Esophagus muscularis mucosa (tissue), 4 donors: Measurements from ENCODE around the gene CACHD1. TPM values are rescaled to one million over a fixed set of nuclear protein-coding genes. Genes with fewer than 3 reads are reported as not detected.

Experiments
- DNase-seq: peaks from one replicate; pipeline ENCODE4 v3.0.0-alpha.2; 2017; ENCODE audit errors: extremely low spot score
- H3K27ac ChIP-seq, 4 donors: fragments of 200-600 bp; sonication (generic); replicated peaks in 1 of 4; 1 replicate in 3 of 4; 2 replicates in 1 of 4; pipeline ENCODE4 v1.5.1; 2016 to 2019; ENCODE audit warnings: mild to moderate bottlenecking in 1 of 4
- H3K27me3 ChIP-seq, 4 donors: fragments of 200-600 bp; sonication (generic); one replicate each; pipeline versions ENCODE4 v1.5.1 to v1.6.0; 2016 to 2019
- H3K36me3 ChIP-seq, 4 donors: fragments of 200-600 bp; sonication (generic); one replicate each; pipeline ENCODE4 v1.5.1; 2016 to 2019
- H3K4me1 ChIP-seq, 4 donors: fragments of 200-600 bp; sonication (generic); one replicate each; pipeline ENCODE4 v1.5.1; 2016 to 2019
- H3K4me3 ChIP-seq, 4 donors: fragments of 200-600 bp; sonication (generic); 1 replicate in 2 of 4; 2 replicates in 2 of 4; pipeline ENCODE4 v1.5.1; 2016 to 2019; ENCODE audit warnings: mild to moderate bottlenecking in 4 of 4, moderate library complexity in 1 of 4
- H3K9me3 ChIP-seq, 4 donors: fragments of 200-600 bp; sonication (generic); 1 replicate in 3 of 4; 2 replicates in 1 of 4; pipeline ENCODE4 v1.5.1; 2016 to 2019
- EP300 ChIP-seq: sonication (generic); formaldehyde crosslinking; IDR thresholded peaks from one replicate; pipeline ENCODE4 v1.6.1; 2017; ENCODE audit warnings: antibody characterized with exemption
- POLR2A ChIP-seq: fragments of 450-650 bp; IDR thresholded peaks from one replicate; pipeline ENCODE4 v1.6.1; 2017; ENCODE audit warnings: antibody characterized with exemption, moderate library complexity, mild to moderate bottlenecking, low read depth
- POLR2AphosphoS5 ChIP-seq, 2 donors: sonication (generic); formaldehyde crosslinking; IDR thresholded peaks; one replicate each; pipeline ENCODE4 v1.6.1; 2017; ENCODE audit warnings: antibody characterized with exemption in 2 of 2
- WGBS: methylation state at CpG from one replicate; pipeline ENCODE4 v1.1.5; 2018; 5-methylcytosine and 5-hydroxymethylcytosine counted together
- intact Hi-C: fragments of 100-400 bp; cut with DNase I; formaldehyde crosslinking; loops from one replicate; pipeline ENCODE4 v1.15.1; 2023
- total RNA-seq, 4 donors: library from RNA; depleted of rRNA; stranded (reverse); fragments of >200 nt; gene quantifications; one replicate each; pipeline versions ENCODE4 v1.1.0 to v1.2.1, GENCODE V29; 2016
- TF ChIP-seq, protein P1 (sequence below), 3 experiments: fragments of 200-600 bp in 2 of 3; fragments of 450-650 bp in 1 of 3; sonication (generic) in 2 of 3; IDR thresholded peaks; one replicate each; pipeline ENCODE4 v1.5.1; 2017 to 2019; ENCODE audit warnings: antibody characterized with exemption in 3 of 3, mild to moderate bottlenecking in 2 of 3, moderate library complexity in 1 of 3

Gene CACHD1
- total RNA-seq, 4 donors from 2014 or later = 6.6 to 10.7 (median 10.1) TPM

GRCh38 chr1:64495878-64496277, 25.9 kb downstream of the CACHD1 start:
- Histone ChIP-seq H3K27ac (no peak overlapping the region), H3K4me1 (peaks cover 0 to 14% (median 2%) of the 10 kb centered on the region in 4 donors), H3K36me3 (no peaks in the 10 kb centered on the region), H3K4me3 (no peak overlapping the region), H3K9me3 (no peaks in the 10 kb centered on the region), H3K27me3 (no peaks in the 10 kb centered on the region)
- WGBS = 55% methylated on average over 1 of the region's 1 CpG
- DNase-seq = no peak
- intact Hi-C loops = no loop called here
- TF ChIP-seq POLR2AphosphoS5 (IDR thresholded peaks at IDR 0.05) (no peak), POLR2A (no peak)

DNA sequence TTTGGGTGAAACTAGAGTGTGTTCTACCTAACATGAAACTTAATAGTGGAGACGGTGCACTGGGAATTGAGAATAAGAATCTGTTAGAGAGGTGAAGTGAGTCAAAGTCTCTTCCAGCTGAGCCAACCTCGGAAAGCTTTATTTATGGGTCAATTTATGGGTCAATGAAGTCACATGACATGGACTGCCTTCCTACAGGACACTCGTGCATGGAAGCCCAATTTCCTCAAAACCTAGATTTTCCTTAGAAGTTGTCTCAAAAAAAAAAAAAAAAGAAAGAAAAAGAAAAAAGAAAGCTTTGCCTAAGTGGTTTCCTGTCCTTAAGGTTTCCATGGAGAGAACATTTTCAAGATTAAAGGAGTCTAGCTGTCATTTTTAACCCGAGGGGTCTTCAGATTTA, 26.7 kb downstream of the CACHD1 start:
- Histone ChIP-seq H3K9me3 (no peaks in the 10 kb centered on the region), H3K4me3 (no peak overlapping the region), H3K27ac (peak overlapping the region in 1 of 4 donors; percentile 34), H3K36me3 (no peaks in the 10 kb centered on the region), H3K4me1 (peaks cover 0 to 14% (median 2%) of the 10 kb centered on the region in 4 donors), H3K27me3 (no peaks in the 10 kb centered on the region)
- intact Hi-C loops = no loop called here
- WGBS = 80% methylated on average over 4 of the region's 4 CpGs
- DNase-seq = no peak
- no peak for TF ChIP-seq POLR2A
- TF ChIP-seq POLR2AphosphoS5 (IDR thresholded peaks at IDR 0.05) = no peak
- TF ChIP-seq, protein P1, sequence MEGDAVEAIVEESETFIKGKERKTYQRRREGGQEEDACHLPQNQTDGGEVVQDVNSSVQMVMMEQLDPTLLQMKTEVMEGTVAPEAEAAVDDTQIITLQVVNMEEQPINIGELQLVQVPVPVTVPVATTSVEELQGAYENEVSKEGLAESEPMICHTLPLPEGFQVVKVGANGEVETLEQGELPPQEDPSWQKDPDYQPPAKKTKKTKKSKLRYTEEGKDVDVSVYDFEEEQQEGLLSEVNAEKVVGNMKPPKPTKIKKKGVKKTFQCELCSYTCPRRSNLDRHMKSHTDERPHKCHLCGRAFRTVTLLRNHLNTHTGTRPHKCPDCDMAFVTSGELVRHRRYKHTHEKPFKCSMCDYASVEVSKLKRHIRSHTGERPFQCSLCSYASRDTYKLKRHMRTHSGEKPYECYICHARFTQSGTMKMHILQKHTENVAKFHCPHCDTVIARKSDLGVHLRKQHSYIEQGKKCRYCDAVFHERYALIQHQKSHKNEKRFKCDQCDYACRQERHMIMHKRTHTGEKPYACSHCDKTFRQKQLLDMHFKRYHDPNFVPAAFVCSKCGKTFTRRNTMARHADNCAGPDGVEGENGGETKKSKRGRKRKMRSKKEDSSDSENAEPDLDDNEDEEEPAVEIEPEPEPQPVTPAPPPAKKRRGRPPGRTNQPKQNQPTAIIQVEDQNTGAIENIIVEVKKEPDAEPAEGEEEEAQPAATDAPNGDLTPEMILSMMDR (IDR thresholded peaks at IDR 0.05) = no peak
- no peak for TF ChIP-seq EP300

DNA sequence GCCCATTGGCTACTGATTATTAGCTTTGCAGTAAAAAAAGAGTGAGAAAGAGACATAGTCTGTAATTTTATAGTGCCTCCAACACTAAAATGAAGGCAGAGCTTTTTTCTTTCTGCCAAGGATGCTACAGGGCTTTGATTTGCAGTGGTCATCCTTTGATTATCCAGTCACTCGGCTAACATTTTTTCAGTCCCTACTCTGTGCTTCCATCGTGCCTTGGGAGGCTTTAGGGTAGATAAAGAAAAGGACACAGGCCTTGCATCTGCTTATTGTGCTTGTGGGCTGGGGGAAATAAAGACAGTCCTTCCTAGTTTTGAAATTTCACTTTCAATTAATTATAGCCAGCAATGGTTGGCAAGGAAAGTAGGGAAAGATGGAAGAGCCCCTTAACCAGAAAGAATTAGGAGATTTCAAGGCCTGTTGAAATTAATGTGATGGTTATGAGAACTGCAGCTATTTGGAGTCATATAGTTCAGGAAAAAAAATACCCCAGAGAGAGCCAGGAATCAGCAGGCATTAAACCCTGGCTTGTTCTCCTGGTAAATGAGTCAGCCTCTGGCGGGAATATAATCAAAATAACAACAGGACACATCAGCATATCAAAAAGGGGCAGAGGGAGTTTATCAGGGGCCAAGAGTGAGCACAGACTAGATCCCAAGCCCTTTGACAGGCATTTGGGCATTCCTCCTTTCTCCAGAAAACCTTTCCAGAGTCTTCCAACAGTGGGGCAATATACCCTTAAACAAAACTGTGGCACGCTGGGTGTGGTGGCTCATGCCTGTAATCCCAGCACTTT, 27.4 kb downstream of the CACHD1 start:
- 77% methylated on average over 4 of the region's 4 CpGs for WGBS
- Histone ChIP-seq H3K4me1 (peaks cover 0 to 14% (median 7%) of the 10 kb centered on the region in 4 donors), H3K27me3 (no peaks in the 10 kb centered on the region), H3K9me3 (no peaks in the 10 kb centered on the region), H3K27ac (peak overlapping the region in 1 of 4 donors; percentile 34), H3K36me3 (no peaks in the 10 kb centered on the region), H3K4me3 (no peak overlapping the region)
- TF ChIP-seq POLR2AphosphoS5 (IDR thresholded peaks at IDR 0.05) (no peak), POLR2A (no peak), EP300 (no peak)
- TF ChIP-seq, protein P1 (IDR thresholded peaks at IDR 0.05) = no peak
- intact Hi-C loops = no loop called here
- no peak for DNase-seq

GRCh38 chr1:64498325-64498724, 28.4 kb downstream of the CACHD1 start:
- H3K9me3 ChIP-seq = no peaks in the 10 kb centered on the region
- H3K4me1 ChIP-seq = peaks cover 3 to 14% (median 12%) of the 10 kb centered on the region in 4 donors
- no peak for TF ChIP-seq POLR2AphosphoS5 (IDR thresholded peaks at IDR 0.05)
- TF ChIP-seq EP300 = no peak
- TF ChIP-seq, protein P1 (IDR thresholded peaks at IDR 0.05) = no peak
- TF ChIP-seq POLR2A = no peak
- WGBS = 97% methylated on average over 4 of the region's 4 CpGs
- no peak overlapping the region for H3K4me3 ChIP-seq
- H3K36me3 ChIP-seq = no peaks in the 10 kb centered on the region
- no peaks in the 10 kb centered on the region for H3K27me3 ChIP-seq
- no peak overlapping the region for H3K27ac ChIP-seq
- intact Hi-C loops = no loop called here
- DNase-seq = no peak

- intact Hi-C loops = no loop called here
- DNase-seq = no peak
- 100% methylated on average over 6 of the region's 6 CpGs for WGBS
- no peaks in the 10 kb centered on the region for H3K9me3 ChIP-seq
- no peak overlapping the region for H3K4me3 ChIP-seq
- no peak overlapping the region for H3K27ac ChIP-seq
- no peaks in the 10 kb centered on the region for H3K36me3 ChIP-seq
- no peak for TF ChIP-seq EP300
- TF ChIP-seq POLR2A = no peak
- TF ChIP-seq, protein P1 (IDR thresholded peaks at IDR 0.05) = no peak
- no peak for TF ChIP-seq POLR2AphosphoS5 (IDR thresholded peaks at IDR 0.05)
- no peaks in the 10 kb centered on the region for H3K27me3 ChIP-seq
- H3K4me1 ChIP-seq = peaks cover 7 to 18% (median 17%) of the 10 kb centered on the region in 4 donors
These were observed 29.1 kb downstream of the CACHD1 start for GRCh38 chr1:64499011-64499410.
